HUES48 (cell line): ENCODE measurements around the gene FOXO3.

Source experiments
- H3K27ac ChIP-seq: one replicate; pipeline ENCODE4 v1.7.0; 2013; ENCODE audit warnings: low read depth, low read length, inconsistent platforms
- H3K27me3 ChIP-seq: 2 replicates; pipeline ENCODE4 v1.6.1; 2013; ENCODE audit warnings: mild to moderate bottlenecking, low read length; ENCODE audit not compliant: control insufficient read depth, insufficient read depth
- H3K36me3 ChIP-seq: 2 replicates; pipeline ENCODE4 v1.6.1; 2013; ENCODE audit warnings: low read length; ENCODE audit not compliant: control insufficient read depth, insufficient read depth
- H3K4me1 ChIP-seq: 2 replicates; pipeline ENCODE4 v1.6.1; 2013; ENCODE audit warnings: mild to moderate bottlenecking, low read length; ENCODE audit not compliant: control insufficient read depth, insufficient read depth
- H3K4me3 ChIP-seq: 2 replicates; pipeline ENCODE4 v1.5.1; 2013; ENCODE audit warnings: mild to moderate bottlenecking, low read depth, low read length
- H3K9ac ChIP-seq: 2 replicates; pipeline ENCODE4 v1.6.1; 2013; ENCODE audit warnings: mild to moderate bottlenecking, low read depth, low read length, moderate library complexity
- H3K9me3 ChIP-seq: 2 replicates; pipeline ENCODE4 v1.6.1; 2013; ENCODE audit warnings: low read length; ENCODE audit not compliant: control insufficient read depth, insufficient read depth

The FOXO3 gene

DNA sequence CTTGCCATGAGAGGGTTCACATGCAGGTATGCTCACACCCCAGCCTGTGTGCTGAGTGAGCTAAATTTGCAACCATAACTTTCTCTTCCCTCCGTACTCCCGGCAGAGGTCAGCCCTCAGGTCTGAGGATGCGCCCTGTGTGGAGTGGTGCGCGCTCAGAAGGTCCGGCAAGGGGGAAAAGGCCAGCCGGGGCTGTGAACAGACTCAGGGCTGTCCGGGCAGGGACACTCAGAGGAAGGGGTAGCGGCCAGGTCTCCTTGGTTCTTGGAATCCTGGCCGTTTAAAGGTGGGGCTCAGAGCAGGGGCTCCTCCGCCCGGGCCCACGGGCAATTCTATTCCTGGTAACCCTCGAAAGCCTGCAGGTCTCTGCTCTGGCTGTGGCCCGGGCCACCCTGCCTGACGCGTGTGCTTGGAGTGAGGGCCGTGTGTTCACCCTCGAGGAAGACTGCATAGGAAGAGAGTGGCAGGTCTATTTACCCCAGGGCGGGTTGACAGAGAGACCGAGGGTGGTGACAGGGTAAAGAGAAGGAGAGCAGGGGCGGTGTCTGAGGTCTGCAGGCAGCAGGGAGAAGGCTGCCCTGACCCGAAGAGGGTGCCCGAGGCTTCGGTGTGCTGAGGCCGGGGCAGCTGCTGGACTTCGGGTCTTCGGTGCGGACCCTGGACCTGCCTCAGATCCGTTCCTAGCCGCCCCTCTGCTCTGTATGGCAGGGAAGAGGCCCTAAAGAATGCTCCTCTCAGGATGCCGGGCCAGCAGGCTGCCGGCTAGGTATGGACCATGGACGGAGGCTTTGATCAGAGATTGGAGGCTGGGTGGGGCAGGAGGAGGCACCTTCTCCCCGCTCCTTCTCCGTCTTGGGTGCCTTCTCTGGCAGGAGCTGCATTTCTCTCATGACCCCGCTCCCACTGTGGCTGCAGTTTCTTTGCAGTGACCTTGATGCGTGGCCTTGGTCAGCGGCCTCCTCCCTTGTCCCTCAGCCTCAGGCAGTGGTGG lies 156.4 kb downstream of the FOXO3 start:
- H3K27me3 ChIP-seq: no peaks in the 10 kb centered on the region
- H3K4me1 ChIP-seq: peaks cover 11% of the 10 kb centered on the region; the same call in 1 of the 2 replicates
- H3K27ac ChIP-seq: no peak overlapping the region
- H3K9me3 ChIP-seq: no peaks in the 10 kb centered on the region
- no peaks in the 10 kb centered on the region for H3K36me3 ChIP-seq
- no peak overlapping the region for H3K9ac ChIP-seq
- H3K4me3 ChIP-seq: no peak overlapping the region

GRCh38 chr6:108719477-108719876 lies 158.8 kb downstream of the FOXO3 start:
- H3K36me3 ChIP-seq: no peaks in the 10 kb centered on the region
- no peaks in the 10 kb centered on the region for H3K27me3 ChIP-seq
- H3K4me1 ChIP-seq: peaks cover 11% of the 10 kb centered on the region; the same call in 1 of the 2 replicates
- H3K9me3 ChIP-seq: peaks cover 8% of the 10 kb centered on the region; the same call in 1 of the 2 replicates
- H3K4me3 ChIP-seq: no peak overlapping the region
- H3K27ac ChIP-seq: no peak overlapping the region
- no peak overlapping the region for H3K9ac ChIP-seq

GRCh38 chr6:108720827-108721226 lies 160.1 kb downstream of the FOXO3 start:
- no peaks in the 10 kb centered on the region for H3K27me3 ChIP-seq
- peak overlapping the region; percentile 59 for H3K27ac ChIP-seq
- peaks cover 9% of the 10 kb centered on the region; the same call in 1 of the 2 replicates for H3K9me3 ChIP-seq
- peaks cover 11% of the 10 kb centered on the region; the same call in 1 of the 2 replicates for H3K4me1 ChIP-seq
- H3K36me3 ChIP-seq: no peaks in the 10 kb centered on the region
- H3K9ac ChIP-seq: no peak overlapping the region
- H3K4me3 ChIP-seq: no peak overlapping the region

- Histone ChIP-seq H3K9ac (no peak overlapping the region), H3K9me3 (peaks cover 9% of the 10 kb centered on the region; the same call in 1 of the 2 replicates), H3K4me1 (peaks cover 11% of the 10 kb centered on the region; the same call in 1 of the 2 replicates), H3K36me3 (no peaks in the 10 kb centered on the region), H3K27ac (peak overlapping the region; percentile 59), H3K4me3 (no peak overlapping the region), H3K27me3 (no peaks in the 10 kb centered on the region)
Measured at GRCh38 chr6:108721286-108721685, 160.6 kb downstream of the FOXO3 start.

- H3K36me3 ChIP-seq: no peaks in the 10 kb centered on the region
- H3K4me3 ChIP-seq: no peak overlapping the region
- H3K4me1 ChIP-seq: peaks cover 11% of the 10 kb centered on the region; the same call in 1 of the 2 replicates
- peaks cover 9% of the 10 kb centered on the region; the same call in 1 of the 2 replicates for H3K9me3 ChIP-seq
- no peaks in the 10 kb centered on the region for H3K27me3 ChIP-seq
- no peak overlapping the region for H3K9ac ChIP-seq
- H3K27ac ChIP-seq: no peak overlapping the region
Measured at GRCh38 chr6:108723594-108723993, 162.9 kb downstream of the FOXO3 start.

- Histone ChIP-seq H3K36me3 (no peaks in the 10 kb centered on the region), H3K27me3 (no peaks in the 10 kb centered on the region), H3K27ac (no peak overlapping the region)
Measured at GRCh38 chr6:108726726-108727339, 166.1 kb downstream of the FOXO3 start.

GRCh38 chr6:108727966-108728730 lies 167.4 kb downstream of the FOXO3 start:
- no peak overlapping the region for H3K27ac ChIP-seq
- no peaks in the 10 kb centered on the region for H3K36me3 ChIP-seq
- 0 out of 2 replicates have a peak, but pooled peaks cover 6% of the 10 kb centered on the region for H3K27me3 ChIP-seq

More at GRCh38 chr6:108726726-108727339, 166.1 kb downstream of the FOXO3 start:
- no peak overlapping the region for H3K4me3 ChIP-seq
- peaks cover 13% of the 10 kb centered on the region for H3K4me1 ChIP-seq
- H3K9ac ChIP-seq: no peak overlapping the region
- H3K9me3 ChIP-seq: peaks cover 9% of the 10 kb centered on the region; the same call in 1 of the 2 replicates

DNA sequence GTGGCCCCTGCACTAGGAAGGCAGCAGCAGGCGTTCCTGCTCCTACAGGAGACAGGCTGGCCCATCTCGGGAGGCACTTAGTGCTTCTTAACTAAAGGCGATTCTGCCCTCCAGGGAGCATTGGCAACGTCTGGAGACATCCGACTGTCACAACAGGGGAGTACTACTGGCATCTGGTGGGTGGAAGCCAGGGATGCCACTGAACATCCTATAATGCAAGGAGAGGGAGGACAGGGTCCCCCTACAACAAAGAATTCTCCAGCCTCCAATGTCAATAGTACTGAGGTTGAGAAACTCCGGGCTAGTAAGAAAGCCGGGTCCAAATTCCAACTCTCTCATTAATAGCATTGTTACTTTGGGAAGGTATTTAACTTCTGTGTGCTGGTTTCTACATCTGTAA lies 168.1 kb downstream of the FOXO3 start:
- Histone ChIP-seq H3K27ac (no peak overlapping the region), H3K9me3 (peaks cover 5% of the 10 kb centered on the region; the same call in 1 of the 2 replicates), H3K9ac (no peak overlapping the region), H3K27me3 (0 out of 2 replicates have a peak, but pooled peaks cover 10% of the 10 kb centered on the region), H3K36me3 (no peaks in the 10 kb centered on the region), H3K4me3 (no peak overlapping the region), H3K4me1 (peaks cover 28% of the 10 kb centered on the region)

More at GRCh38 chr6:108727966-108728730, 167.4 kb downstream of the FOXO3 start:
- no peak overlapping the region for H3K9ac ChIP-seq
- H3K9me3 ChIP-seq: peaks cover 9% of the 10 kb centered on the region; the same call in 1 of the 2 replicates
- no peak overlapping the region for H3K4me3 ChIP-seq
- peaks cover 22% of the 10 kb centered on the region for H3K4me1 ChIP-seq

GRCh38 chr6:108730635-108731515 lies 170.2 kb downstream of the FOXO3 start:
- peaks cover 35% of the 10 kb centered on the region for H3K4me1 ChIP-seq
- no peaks in the 10 kb centered on the region for H3K36me3 ChIP-seq
- H3K27ac ChIP-seq: peak overlapping the region; percentile 75
- peak overlapping the region; percentile 43 for H3K4me3 ChIP-seq
- H3K9me3 ChIP-seq: no peaks in the 10 kb centered on the region
- H3K9ac ChIP-seq: no peak overlapping the region
- 0 out of 2 replicates have a peak, but pooled peaks cover 10% of the 10 kb centered on the region for H3K27me3 ChIP-seq
